ENCODE data around the gene NR3C2.

- TF ChIP-seq CTCF (IDR thresholded peaks at IDR 0.05 in 2 of 3, conservative IDR thresholded peaks at IDR 0.05 in 1 of 3; ENCODE audit: borderline replicate concordance in 1 of 3, insufficient read depth in 1 of 3, low read depth in 2 of 3, low read length in 2 of 3) (no peak), SP1 (IDR thresholded peaks at IDR 0.05; ENCODE audit: low read depth) (no peak), EZH2phosphoT487 (IDR thresholded peaks at IDR 0.05; ENCODE audit: borderline replicate concordance) (no peak), REST (IDR thresholded peaks at IDR 0.05; ENCODE audit: low read depth) (no peak), POLR2AphosphoS5 (IDR thresholded peaks at IDR 0.05; ENCODE audit: low read depth, low read length) (no peak), POLR2A (IDR thresholded peaks at IDR 0.05; ENCODE audit: borderline replicate concordance, extremely low read depth, insufficient read depth, insufficient read length) (no peak)
These were observed 182.4 kb downstream of the NR3C2 start for GRCh38 chr4:148259841-148260240.
